ENCODE measurements around the gene CAMK1. TPM values are rescaled to one million over a fixed set of nuclear protein-coding genes. Genes with fewer than 3 reads are reported as not detected.

The CAMK1 gene
- total RNA-seq, 4 donors from 2014 or later: 50.9 to 180 (median 77.6) TPM

DNA sequence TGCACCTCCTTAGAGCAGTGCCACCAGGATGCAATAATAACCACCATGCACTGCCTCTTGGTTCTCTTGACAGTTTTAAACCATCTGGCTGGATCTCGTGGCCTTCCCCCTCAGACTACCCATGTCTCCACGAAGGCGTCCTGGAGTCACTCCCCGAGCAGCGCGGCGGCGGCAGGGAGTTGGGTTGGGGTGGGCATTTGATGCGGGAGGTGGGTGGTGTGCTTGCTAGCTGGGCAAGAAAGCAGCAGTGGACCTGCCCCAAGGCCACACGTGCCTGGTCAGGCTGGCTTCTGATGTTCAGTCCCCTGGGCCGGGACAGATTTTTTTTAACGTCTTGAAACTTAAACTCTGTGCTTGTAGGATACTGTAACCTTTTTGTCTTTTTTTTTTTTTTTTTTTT is 36.4 kb upstream of the CAMK1 start:
- no peak for DNase-seq (ENCODE audit: low spot score)
- no peak for ATAC-seq (ENCODE audit: low FRiP score)
- no peak for TF ChIP-seq CTCF (IDR thresholded peaks at IDR 0.05)

DNA sequence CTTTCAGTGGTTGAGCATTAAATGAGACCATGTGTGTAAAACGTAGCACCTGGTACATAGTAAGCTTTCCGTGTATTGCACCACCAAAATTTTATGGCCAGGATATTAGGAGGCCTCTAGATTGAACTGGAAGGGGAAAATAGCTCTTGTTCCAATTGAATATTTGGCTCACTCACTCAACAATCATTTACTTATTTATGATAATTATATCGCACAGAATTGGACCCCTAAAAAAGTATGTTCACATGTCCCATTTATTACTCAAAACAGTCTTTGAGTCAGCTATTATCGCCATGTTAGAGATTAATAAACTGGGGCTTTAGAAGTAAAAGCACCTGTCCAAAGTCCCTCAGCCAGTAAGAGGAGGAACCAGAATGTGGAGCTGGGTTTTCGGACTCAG is 35.2 kb upstream of the CAMK1 start:
- DNase-seq (ENCODE audit: low spot score): no peak
- no peak for TF ChIP-seq CTCF (IDR thresholded peaks at IDR 0.05)
- ATAC-seq (ENCODE audit: low FRiP score): no peak

GRCh38 chr3:9803494-9803893 is 33.7 kb upstream of the CAMK1 start:
- no peak for TF ChIP-seq CTCF (IDR thresholded peaks at IDR 0.05)
- DNase-seq (ENCODE audit: low spot score) (no peak), ATAC-seq (ENCODE audit: low FRiP score) (no peak)

- no peak for DNase-seq (ENCODE audit: low spot score)
- no peak for TF ChIP-seq CTCF (IDR thresholded peaks at IDR 0.05)
- ATAC-seq (ENCODE audit: low FRiP score): no peak
Measured at GRCh38 chr3:9800529-9800928, 30.8 kb upstream of the CAMK1 start.

DNA sequence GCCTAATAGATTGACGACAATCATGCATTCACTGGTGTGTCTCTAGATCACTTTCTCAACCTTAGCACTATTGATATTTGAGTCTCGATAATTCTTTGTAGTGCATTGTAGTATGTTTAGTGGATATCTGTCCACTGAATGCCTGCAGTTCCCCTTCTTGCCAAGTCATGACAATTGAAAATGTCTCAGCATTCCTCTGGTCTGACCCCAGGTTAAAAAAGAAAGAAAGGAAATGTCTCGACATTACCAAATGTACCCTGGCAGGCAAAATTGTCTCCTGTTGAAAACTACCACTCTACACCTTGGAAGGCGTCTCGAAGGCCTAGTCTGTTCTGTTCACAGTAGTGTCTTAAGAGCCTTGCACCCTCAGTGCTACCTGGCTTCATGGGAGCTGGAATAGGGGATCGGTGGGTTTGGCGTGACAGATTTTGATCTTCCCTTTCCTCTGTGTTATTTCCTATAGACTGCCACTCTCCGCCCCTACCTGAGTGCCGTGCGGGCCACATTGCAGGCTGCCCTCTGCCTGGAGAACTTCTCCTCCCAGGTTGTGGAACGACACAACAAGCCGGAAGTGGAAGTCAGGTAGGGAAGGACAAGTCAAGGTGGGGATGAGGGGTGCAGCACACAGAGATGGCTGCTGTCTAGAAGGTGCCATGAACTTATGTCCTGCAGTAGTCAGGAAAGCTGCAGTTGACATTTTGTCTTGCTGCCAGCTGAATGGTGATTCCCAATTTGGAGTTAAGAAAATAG is 27.6 kb upstream of the CAMK1 start:
- TF ChIP-seq CTCF (IDR thresholded peaks at IDR 0.05): no peak
- ATAC-seq (ENCODE audit: low FRiP score) (no peak), DNase-seq (ENCODE audit: low spot score) (no peak)

GRCh38 chr3:9795207-9795606 is 25.5 kb upstream of the CAMK1 start:
- DNase-seq (ENCODE audit: low spot score) (no peak), ATAC-seq (ENCODE audit: low FRiP score) (no peak)
- no peak for TF ChIP-seq CTCF (IDR thresholded peaks at IDR 0.05)

DNA sequence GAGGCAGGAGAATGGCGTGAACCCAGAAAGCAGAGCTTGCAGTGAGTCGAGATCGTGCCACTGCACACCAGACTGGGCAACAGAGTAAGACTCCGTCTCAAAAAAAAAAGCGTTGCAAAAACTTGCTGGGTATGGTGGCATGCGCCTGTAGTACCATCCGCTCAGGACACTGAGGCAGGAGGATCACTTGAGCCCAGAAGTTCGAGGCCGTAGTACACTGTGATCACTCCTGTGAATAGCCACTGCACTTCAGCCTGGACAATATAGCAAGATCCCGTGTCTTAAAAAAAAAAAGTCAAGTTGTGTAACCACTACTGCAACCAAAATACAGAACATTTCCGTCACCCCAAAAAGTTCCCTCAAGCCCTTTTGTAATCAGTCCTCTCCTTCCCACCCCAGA is 24.7 kb upstream of the CAMK1 start:
- ATAC-seq (ENCODE audit: low FRiP score) (no peak), DNase-seq (ENCODE audit: low spot score) (no peak)
- TF ChIP-seq CTCF (IDR thresholded peaks at IDR 0.05): no peak
